B cell (primary cell): ENCODE results near the gene ILDR2. TPM values are rescaled to one million over a fixed set of nuclear protein-coding genes. Genes with fewer than 3 reads are reported as not detected.

Experiments used
- ATAC-seq: fragments of 200-7000 bp; cut with Tn5 transposase; one replicate; pipeline ENCODE4 v1.10.0; 2021; ENCODE audit warnings: low read depth, mild to moderate bottlenecking, moderate number of reproducible peaks, moderate library complexity
- CTCF ChIA-PET: fragments of 350-600 bp; sonication (Branson Sonifier 250); formaldehyde crosslinking; loops from one replicate; lab custom pipeline; 2021; ENCODE audit warnings: antibody characterized with exemption, inconsistent platforms; lab: Charles Lee
- POLR2A ChIA-PET: fragments of 350-600 bp; sonication (Branson Sonifier 250); formaldehyde crosslinking; loops from one replicate; lab custom pipeline; 2021; ENCODE audit warnings: antibody characterized with exemption; lab: Charles Lee
- DNase-seq: peaks from one replicate; pipeline ENCODE4 v3.0.0; 2013
- H2AFZ ChIP-seq: 2 replicates; pipeline ENCODE4 v1.6.1; 2012; ENCODE audit warnings: mild to moderate bottlenecking, low read depth, low read length; ENCODE audit not compliant: insufficient read depth, poor library complexity, severe bottlenecking
- H3K27ac ChIP-seq, 2 donors: 1 replicate in 1 of 2; 2 replicates in 1 of 2; pipeline ENCODE4 v1.5.1; 2012 to 2013; ENCODE audit warnings: low read length in 2 of 2, mild to moderate bottlenecking in 2 of 2, moderate library complexity in 1 of 2
- H3K27me3 ChIP-seq, 4 experiments: fragments of 200-600 bp in 1 of 4; sonication (generic) in 1 of 4; replicated peaks in 1 of 4; 1 replicate in 2 of 4; 2 replicates in 2 of 4; pipeline versions ENCODE4 v1.6.1 to v1.7.0; 2013 to 2016; ENCODE audit warnings: low read length in 3 of 4, mild to moderate bottlenecking in 2 of 4, mixed read lengths in 1 of 4, moderate library complexity in 1 of 4; ENCODE audit not compliant: insufficient read depth in 4 of 4, control insufficient read depth in 3 of 4; ENCODE audit errors: control extremely low read depth in 1 of 4
- H3K36me3 ChIP-seq, 2 experiments: replicated peaks in 1 of 2; 1 replicate in 1 of 2; 2 replicates in 1 of 2; pipeline versions ENCODE4 v1.6.1 to v1.7.1; 2013; ENCODE audit warnings: low read length in 1 of 2; ENCODE audit not compliant: insufficient read depth in 2 of 2, control insufficient read depth in 1 of 2; ENCODE audit errors: control extremely low read depth in 1 of 2, extremely low read depth in 1 of 2
- H3K4me1 ChIP-seq, 2 donors: fragments of 200-600 bp in 1 of 2; sonication (generic) in 1 of 2; 1 replicate in 1 of 2; 2 replicates in 1 of 2; pipeline versions ENCODE4 v1.5.1 to v1.6.1; 2013 to 2017; ENCODE audit warnings: low read length in 2 of 2; ENCODE audit not compliant: control insufficient read depth in 2 of 2, insufficient read depth in 2 of 2
- H3K4me2 ChIP-seq: replicated peaks from 2 replicates; pipeline ENCODE3; 2012; ENCODE audit warnings: mild to moderate bottlenecking, low read depth, low read length; ENCODE audit not compliant: poor library complexity, severe bottlenecking
- H3K4me3 ChIP-seq, 5 experiments: fragments of 200-600 bp in 1 of 5; sonication (generic) in 1 of 5; 1 replicate in 3 of 5; 2 replicates in 2 of 5; pipeline versions ENCODE4 v1.5.1 to v1.7.0; 2011 to 2016; ENCODE audit warnings: low read length in 4 of 5, mild to moderate bottlenecking in 4 of 5, low read depth in 2 of 5, control low read depth in 1 of 5, moderate library complexity in 1 of 5; ENCODE audit not compliant: insufficient read depth in 1 of 5; ENCODE audit errors: control extremely low read depth in 1 of 5, extremely low read depth in 1 of 5
- H3K79me2 ChIP-seq: fragments of 200-600 bp; sonication (generic); one replicate; pipeline ENCODE4 v1.6.0; 2016; ENCODE audit warnings: low read length; ENCODE audit not compliant: control insufficient read depth, insufficient read depth
- H3K9ac ChIP-seq: fragments of 200-600 bp; sonication (generic); 2 replicates; pipeline ENCODE4 v1.6.1; 2017; ENCODE audit warnings: mild to moderate bottlenecking, low read length, moderate library complexity
- H3K9me3 ChIP-seq, 3 donors: one replicate each; pipeline versions ENCODE4 v1.6.1 to v1.7.1; 2013; ENCODE audit warnings: low read length in 2 of 3; ENCODE audit not compliant: control insufficient read depth in 2 of 3, insufficient read depth in 1 of 3; ENCODE audit errors: control extremely low read depth in 1 of 3
- H4K20me1 ChIP-seq: 2 replicates; pipeline ENCODE4 v1.6.0; 2012; ENCODE audit warnings: mild to moderate bottlenecking, low read length; ENCODE audit not compliant: insufficient read depth, control insufficient read depth, poor library complexity, severe bottlenecking
- H3K27ac Mint-ChIP-seq: one replicate; pipeline ENCODE4 v1.8.0; 2021; ENCODE audit warnings: mixed read lengths
- H3K27me3 Mint-ChIP-seq: one replicate; pipeline ENCODE4 v1.8.0; 2021; ENCODE audit warnings: mixed read lengths
- H3K4me1 Mint-ChIP-seq: one replicate; pipeline ENCODE4 v1.8.0; 2021; ENCODE audit warnings: mixed read lengths
- H3K4me3 Mint-ChIP-seq: one replicate; pipeline ENCODE4 v1.8.0; 2021; ENCODE audit warnings: mixed read lengths
- H3K9me3 Mint-ChIP-seq: one replicate; pipeline ENCODE4 v1.8.0; 2022; ENCODE audit warnings: mixed read lengths; ENCODE audit not compliant: insufficient read depth
- CTCF ChIP-seq: fragments of 200-600 bp; IDR thresholded peaks from one replicate; pipeline ENCODE4 v1.8.0; 2022; ENCODE audit warnings: antibody characterized with exemption, mild to moderate bottlenecking
- EZH2 ChIP-seq: IDR thresholded peaks from 2 replicates; pipeline ENCODE4 v1.6.1; 2012; ENCODE audit warnings: borderline replicate concordance, low read depth, mild to moderate bottlenecking, moderate library complexity, low read length; ENCODE audit not compliant: insufficient read depth, poor library complexity, severe bottlenecking
- WGBS: methylation state at CpG from one replicate; pipeline ENCODE4 v1.1.5; 2013; ENCODE audit warnings: missing lambda C conversion rate; ENCODE audit not compliant: insufficient coverage; 5-methylcytosine and 5-hydroxymethylcytosine counted together
- intact Hi-C: fragments of 100-400 bp; cut with micrococcal nuclease; formaldehyde crosslinking; loops from one replicate; pipeline ENCODE4 v1.10.0; 2022
- polyA minus RNA-seq: library from RNA; depleted of rRNA, polyadenylated mRNA; stranded (reverse); fragments of >200 nt; gene quantifications from 2 replicates; pipeline ENCODE4 v1.2.3, GENCODE V29; 2012
- polyA plus RNA-seq: library from polyadenylated mRNA; depleted of rRNA; stranded (reverse); fragments of >200 nt; gene quantifications from 2 replicates; pipeline ENCODE4 v1.2.3, GENCODE V29; 2012
- total RNA-seq, 2 donors: library from RNA; stranded (reverse); fragments of 120-200 nt in 1 of 2; gene quantifications; 1 replicate in 1 of 2; 2 replicates in 1 of 2; pipeline versions ENCODE4 v1.2.3 to v1.2.4, GENCODE V29; 2013 to 2022

Gene ILDR2, protein sequence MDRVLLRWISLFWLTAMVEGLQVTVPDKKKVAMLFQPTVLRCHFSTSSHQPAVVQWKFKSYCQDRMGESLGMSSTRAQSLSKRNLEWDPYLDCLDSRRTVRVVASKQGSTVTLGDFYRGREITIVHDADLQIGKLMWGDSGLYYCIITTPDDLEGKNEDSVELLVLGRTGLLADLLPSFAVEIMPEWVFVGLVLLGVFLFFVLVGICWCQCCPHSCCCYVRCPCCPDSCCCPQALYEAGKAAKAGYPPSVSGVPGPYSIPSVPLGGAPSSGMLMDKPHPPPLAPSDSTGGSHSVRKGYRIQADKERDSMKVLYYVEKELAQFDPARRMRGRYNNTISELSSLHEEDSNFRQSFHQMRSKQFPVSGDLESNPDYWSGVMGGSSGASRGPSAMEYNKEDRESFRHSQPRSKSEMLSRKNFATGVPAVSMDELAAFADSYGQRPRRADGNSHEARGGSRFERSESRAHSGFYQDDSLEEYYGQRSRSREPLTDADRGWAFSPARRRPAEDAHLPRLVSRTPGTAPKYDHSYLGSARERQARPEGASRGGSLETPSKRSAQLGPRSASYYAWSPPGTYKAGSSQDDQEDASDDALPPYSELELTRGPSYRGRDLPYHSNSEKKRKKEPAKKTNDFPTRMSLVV
- total RNA-seq (0.36 TPM in 1 of 2 replicates, not detected in the other), polyA plus RNA-seq (0.01 and 0.03 TPM in 2 replicates), polyA minus RNA-seq (0.34 TPM in 1 of 2 replicates, not detected in the other)
- total RNA-seq (2013) = 0.14 TPM

DNA sequence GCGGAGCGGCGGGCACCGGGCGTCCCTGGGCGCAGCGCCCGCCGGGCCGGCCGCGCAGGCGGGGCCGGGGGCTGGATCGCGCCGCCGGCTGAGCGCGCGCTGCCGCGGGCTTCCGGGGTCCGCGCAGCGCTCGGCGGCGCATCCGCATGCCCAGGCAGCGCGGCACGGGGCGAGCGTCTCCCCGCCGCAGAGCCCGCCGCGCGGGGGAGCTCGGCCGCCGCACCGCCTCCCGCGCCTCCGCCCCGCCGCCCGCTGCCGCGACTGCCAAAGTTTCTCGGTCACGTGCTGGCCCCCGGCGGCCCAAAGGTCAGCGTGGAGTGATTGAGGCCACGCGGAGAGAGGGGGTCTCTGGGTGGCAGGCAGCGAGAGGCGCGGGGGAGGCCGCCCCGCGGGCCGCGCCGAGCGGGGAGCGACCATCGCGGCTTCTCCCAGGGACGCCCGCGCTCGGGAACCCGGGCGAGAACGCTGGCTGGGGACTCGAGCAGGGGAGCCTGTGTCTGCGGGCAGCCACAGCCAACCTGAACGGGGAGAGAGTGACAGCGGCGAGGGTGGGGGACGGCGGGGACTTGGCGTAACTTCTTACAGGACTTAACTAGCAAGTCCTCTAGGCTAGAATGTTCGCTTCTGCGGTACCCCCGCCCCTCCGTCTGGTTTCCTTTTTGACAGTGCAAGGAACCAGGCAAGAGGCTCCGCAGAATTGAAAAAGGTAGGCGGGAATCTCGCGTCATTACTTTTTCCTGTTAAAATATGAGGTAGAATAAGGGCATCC, at the start of gene ILDR2:
ILDR2 (minus strand) TSS at position 180 of the 769 bp plus-strand sequence. CDS start 272 bp downstream, outside the sequence.
- TF ChIP-seq EZH2 (no peak), CTCF (no peak)
- H3K79me2 ChIP-seq = no peaks in the 10 kb centered on the region
- H3K4me1 Mint-ChIP-seq = peaks cover 20% of the 10 kb centered on the region
- DNase-seq (peak; percentile 68), ATAC-seq (peak; percentile 87)
- no peak within 1 kb of the TSS for H3K27ac ChIP-seq
- H3K4me3 Mint-ChIP-seq = peak within 1 kb of the TSS; percentile 90
- peak within 1 kb of the TSS; percentile 21 to 71 (median 61) for H3K4me3 ChIP-seq
- peak within 1 kb of the TSS; percentile 94 for H3K4me2 ChIP-seq
- peaks cover 36% of the 10 kb centered on the region for H3K27me3 Mint-ChIP-seq
- under 1% methylated on average over 93 of the region's 97 CpGs for WGBS
- peak within 1 kb of the TSS; percentile 73 for H3K9ac ChIP-seq
- H4K20me1 ChIP-seq = no peaks in the 10 kb centered on the region
- peak within 1 kb of the TSS; percentile 27 for H3K27ac Mint-ChIP-seq
- CTCF ChIA-PET = interaction anchor here (3.3 kb wide), 1 partner anchor 83 kb away, joined by 15 read pairs; no protein-coding TSS in a partner anchor
- intact Hi-C loops = loop anchor here (2.0 to 5.0 kb wide), 2 partner anchors 65 to 82 kb away; no protein-coding TSS in a partner anchor
- no peaks in the 10 kb centered on the region for H3K9me3 Mint-ChIP-seq
- POLR2A ChIA-PET = no interaction called here
- peak within 1 kb of the TSS; percentile 86 for H2AFZ ChIP-seq
- peaks cover 18 to 20% of the 10 kb centered on the region in 2 donors for H3K4me1 ChIP-seq
- H3K27me3 ChIP-seq = peaks cover 0 to 41% (median 32%) of the 10 kb centered on the region in 4 experiments
- no peaks in the 10 kb centered on the region for H3K36me3 ChIP-seq
- H3K9me3 ChIP-seq = no peaks in the 10 kb centered on the region
